ENCODE results near the gene ACTMAP. TPM values are rescaled to one million over a fixed set of nuclear protein-coding genes. Genes with fewer than 3 reads are reported as not detected.

Gene ACTMAP
- total and polyA plus RNA-seq, 4 donors: 0.93 to 7.7 (median 3.0) TPM

GRCh38 chr19:40783711-40784110 is 33.4 kb upstream of the ACTMAP start:
- TF ChIP-seq FOXA1 (IDR thresholded peaks at IDR 0.05) (no peak), SP1 (IDR thresholded peaks at IDR 0.05) (no peak), RXRA (IDR thresholded peaks at IDR 0.05) (no peak), YY1 (IDR thresholded peaks at IDR 0.05) (no peak), RAD21 (IDR thresholded peaks at IDR 0.05) (no peak), TAF1 (conservative IDR thresholded peaks at IDR 0.05) (no peak), ATF3 (IDR thresholded peaks at IDR 0.05) (no peak), REST (IDR thresholded peaks at IDR 0.05) (no peak)
- TF ChIP-seq, protein P1, sequence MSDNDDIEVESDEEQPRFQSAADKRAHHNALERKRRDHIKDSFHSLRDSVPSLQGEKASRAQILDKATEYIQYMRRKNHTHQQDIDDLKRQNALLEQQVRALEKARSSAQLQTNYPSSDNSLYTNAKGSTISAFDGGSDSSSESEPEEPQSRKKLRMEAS (IDR thresholded peaks at IDR 0.05): no peak
- peaks cover 0 to 17% (median 14%) of the 10 kb centered on the region in 4 donors for H3K4me1 ChIP-seq (ENCODE audit: control insufficient read depth in 4 of 4, insufficient read depth in 4 of 4, low read length in 3 of 4)
- no peak overlapping the region for H3K27ac ChIP-seq (ENCODE audit: low read depth in 1 of 2, low read length in 2 of 2)
- no peak overlapping the region for H3K9ac ChIP-seq (ENCODE audit: low read depth in 1 of 2, low read length in 2 of 2)
- H3K27me3 ChIP-seq (ENCODE audit: control insufficient read depth in 4 of 4, insufficient read depth in 4 of 4, low read length in 3 of 4): no peaks in the 10 kb centered on the region
- WGBS: 96% methylated on average over 14 of the region's 14 CpGs
- peaks cover 0 to 4% (median 3%) of the 10 kb centered on the region in 4 donors for H3K36me3 ChIP-seq (ENCODE audit: control insufficient read depth in 4 of 4, insufficient read depth in 3 of 4, low read depth in 1 of 4, low read length in 3 of 4)
- H3K4me3 ChIP-seq (ENCODE audit: low read depth in 1 of 3, low read length in 3 of 3): no peak overlapping the region
- no peaks in the 10 kb centered on the region for H3K9me3 ChIP-seq (ENCODE audit: control insufficient read depth in 4 of 4, low read length in 3 of 4)
- DNase-seq (ENCODE audit: low spot score): no peak

- Histone ChIP-seq H3K27me3 (ENCODE audit: control insufficient read depth in 4 of 4, insufficient read depth in 4 of 4, low read length in 3 of 4) (no peaks in the 10 kb centered on the region), H3K9me3 (ENCODE audit: control insufficient read depth in 4 of 4, low read length in 3 of 4) (no peaks in the 10 kb centered on the region), H3K9ac (ENCODE audit: low read depth in 1 of 2, low read length in 2 of 2) (no peak overlapping the region), H3K4me3 (ENCODE audit: low read depth in 1 of 3, low read length in 3 of 3) (no peak overlapping the region), H3K36me3 (ENCODE audit: control insufficient read depth in 4 of 4, insufficient read depth in 3 of 4, low read depth in 1 of 4, low read length in 3 of 4) (peaks cover 0 to 3% (median 2%) of the 10 kb centered on the region in 4 donors), H3K4me1 (ENCODE audit: control insufficient read depth in 4 of 4, insufficient read depth in 4 of 4, low read length in 3 of 4) (peaks cover 0 to 19% (median 13%) of the 10 kb centered on the region in 4 donors), H3K27ac (ENCODE audit: low read depth in 1 of 2, low read length in 2 of 2) (no peak overlapping the region)
- TF ChIP-seq HNF4G (IDR thresholded peaks at IDR 0.05) (no peak), ATF3 (IDR thresholded peaks at IDR 0.05) (no peak), FOXA2 (IDR thresholded peaks at IDR 0.05) (no peak), CTCF (IDR thresholded peaks at IDR 0.05; ENCODE audit: low read depth, low read length, missing input control) (no peak), HNF4A (conservative IDR thresholded peaks at IDR 0.05) (no peak), JUND (IDR thresholded peaks at IDR 0.05) (no peak), REST (IDR thresholded peaks at IDR 0.05) (no peak), GABPA (IDR thresholded peaks at IDR 0.05 in 1 of 2, conservative IDR thresholded peaks at IDR 0.05 in 1 of 2) (no peak), SP1 (IDR thresholded peaks at IDR 0.05) (no peak), ZBTB33 (IDR thresholded peaks at IDR 0.05) (no peak), TAF1 (conservative IDR thresholded peaks at IDR 0.05) (no peak), EGR1 (IDR thresholded peaks at IDR 0.05; ENCODE audit: low read depth in 2 of 2) (no peak)
- DNase-seq (ENCODE audit: low spot score): no peak
- WGBS: 96% methylated on average over 7 of the region's 7 CpGs
These were observed 30.9 kb upstream of the ACTMAP start for GRCh38 chr19:40781140-40781539.

Measured in liver (tissue), 9 donors.